ENCODE results near the gene TSPAN17. TPM values are rescaled to one million over a fixed set of nuclear protein-coding genes. Genes with fewer than 3 reads are reported as not detected.

TSPAN17 gene
- total and polyA plus RNA-seq, 10 of the 15 experiments (the other 5 are each of a cell fraction or from before 2014, with no cell fraction given), result 0.24 to 17.1 (median 10.4) TPM

GRCh38 chr5:176651472-176651980 lies 4.2 kb downstream of the TSPAN17 start:
- H3K36me3 ChIP-seq (ENCODE audit: control insufficient read depth in 2 of 2, insufficient read depth in 2 of 2, low read length in 1 of 2), result no peaks in the 10 kb centered on the region; a peak in 1 of 4 replicates
- H2AFZ ChIP-seq (ENCODE audit: control insufficient read depth, low read depth, low read length), result no peak overlapping the region
- POLR2A ChIA-PET, result no interaction called here
- intact Hi-C loops (cut with micrococcal nuclease; ENCODE audit: unreplicated experiment), result no loop called here
- FAIRE-seq (no peak), DNase-seq (ENCODE audit: low read depth, low spot score) (no peak), ATAC-seq (no peak)
- SMC1A ChIA-PET (ENCODE audit: uncharacterized antibody, unreplicated experiment), result interaction anchor here (0.9 kb wide), 1 partner anchor 9 kb away, joined by 3 read pairs; no protein-coding TSS in a partner anchor
- H3K4me2 ChIP-seq (ENCODE audit: control insufficient read depth, insufficient read depth), result no peak overlapping the region
- CTCF ChIA-PET, result interaction anchor here (0.9 to 3.2 kb wide), 3 partner anchors 8 to 12 kb away, joined by 3 to 17 read pairs (median 3); no protein-coding TSS in a partner anchor
- H3K4me3 ChIP-seq, result no peak overlapping the region
- H3K9ac ChIP-seq (ENCODE audit: control insufficient read depth, insufficient read depth, low read length), result no peak overlapping the region
- in situ Hi-C loops (cut with MboI), result loop anchor here (5.0 kb wide), 1 partner anchor 461 kb away; no protein-coding TSS in a partner anchor
- no TSS peak for BruUV-seq (replicated peaks)
- WGBS (ENCODE audit: insufficient coverage, insufficient replicate concordance, low lambda C conversion rate, missing lambda C conversion rate), result 96% methylated on average over 15 of the region's 17 CpGs
- no peak overlapping the region for H3K27ac ChIP-seq (ENCODE audit: control insufficient read depth, insufficient read depth)
- no peaks in the 10 kb centered on the region for H3K27me3 ChIP-seq (replicated peaks in 1 of 2; ENCODE audit: control insufficient read depth in 2 of 2, insufficient read depth in 2 of 2, low read length in 1 of 2)
- peaks cover 35% of the 10 kb centered on the region for H3K4me1 ChIP-seq (ENCODE audit: control insufficient read depth, insufficient read depth, low read length)
- H4K20me1 ChIP-seq (ENCODE audit: control insufficient read depth, insufficient read depth), result no peaks in the 10 kb centered on the region
- H3K79me2 ChIP-seq (ENCODE audit: control insufficient read depth, insufficient read depth, low read length), result no peaks in the 10 kb centered on the region
- H3K9me3 ChIP-seq (replicated peaks; ENCODE audit: control insufficient read depth, insufficient read depth, low read length), result no peaks in the 10 kb centered on the region
- RAD21 ChIA-PET (ENCODE audit: unreplicated experiment), result interaction anchor here (1.2 kb wide), 1 partner anchor 9 kb away, joined by 5 read pairs; no protein-coding TSS in a partner anchor
- TF ChIP-seq IRF4 (IDR thresholded peaks at IDR 0.05; ENCODE audit: low read depth, low read length) (no peak), USF1 (IDR thresholded peaks at IDR 0.05; ENCODE audit: borderline replicate concordance, extremely low read length, insufficient read depth, low read depth, low read length) (no peak), ZBTB4 (CRISPR knock-in tag; IDR thresholded peaks at IDR 0.05) (no peak), DPF2 (IDR thresholded peaks at IDR 0.05) (no peak), PRDM15 (CRISPR knock-in tag; IDR thresholded peaks at IDR 0.05) (no peak), EED (IDR thresholded peaks at IDR 0.05; ENCODE audit: low read depth) (no peak), PKNOX1 (IDR thresholded peaks at IDR 0.05) (no peak), CHD1 (IDR thresholded peaks at IDR 0.05; ENCODE audit: low read depth, low read length) (no peak), KLF5 (IDR thresholded peaks at IDR 0.05; ENCODE audit: partially characterized antibody) (no peak), WRNIP1 (IDR thresholded peaks at IDR 0.05; ENCODE audit: borderline replicate concordance, low read depth, low read length) (no peak), NR2C1 (IDR thresholded peaks at IDR 0.05) (no peak), NKRF (conservative IDR thresholded peaks at IDR 0.05) (no peak)
